Measurements from ENCODE around the gene FADS2.

GRCh38 chr11:61851113-61851899 is 23.2 kb downstream of the FADS2 start:
- TF ChIP-seq TAF1 (IDR thresholded peaks at IDR 0.05; ENCODE audit: low read depth, low read length) (no peak), POLR2AphosphoS5 (IDR thresholded peaks at IDR 0.05; ENCODE audit: low read depth, low read length) (no peak), POLR2A (IDR thresholded peaks at IDR 0.05; ENCODE audit: low read depth, low read length) (no peak), PAX5 (IDR thresholded peaks at IDR 0.05; ENCODE audit: insufficient read depth, low read length, severe bottlenecking) (no peak), POU2F2 (IDR thresholded peaks at IDR 0.05; ENCODE audit: low read depth, low read length) (no peak)
